CD4-positive, alpha-beta T cell (primary cell): Measurements from ENCODE around the gene H2AZ2. TPM values are rescaled to one million over a fixed set of nuclear protein-coding genes. Genes with fewer than 3 reads are reported as not detected.
A peak's percentile ranks its signal among the peaks of the same experiment; 100 is the strongest.

Source experiments
- ATAC-seq: fragments of 200-7000 bp; cut with Tn5 transposase; one replicate; pipeline ENCODE4 v1.10.0; 2022; ENCODE audit warnings: mild to moderate bottlenecking; ENCODE audit not compliant: poor library complexity
- CTCF ChIA-PET: fragments of 350-600 bp; sonication (Branson Sonifier 250); formaldehyde crosslinking; loops from one replicate; lab custom pipeline; 2021; ENCODE audit warnings: antibody characterized with exemption, inconsistent platforms; lab: Charles Lee
- POLR2A ChIA-PET: fragments of 350-600 bp; sonication (Branson Sonifier 250); formaldehyde crosslinking; loops from one replicate; lab custom pipeline; 2021; ENCODE audit warnings: antibody characterized with exemption, inconsistent platforms; lab: Charles Lee
- DNase-seq, 14 experiments: peaks; one replicate each; pipeline ENCODE4 v3.0.0-alpha.2; 2013 to 2020; ENCODE audit warnings: mixed read lengths in 2 of 14
- H3K27ac ChIP-seq, 2 donors: one replicate each; pipeline versions ENCODE4 v1.5.1 to v1.7.0; 2013; ENCODE audit warnings: low read length in 2 of 2, low read depth in 1 of 2, mild to moderate bottlenecking in 1 of 2
- H3K27me3 ChIP-seq, 2 experiments: 1 replicate in 1 of 2; 2 replicates in 1 of 2; pipeline versions ENCODE4 v1.6.1 to v1.7.0; 2013; ENCODE audit warnings: low read length in 2 of 2, control low read depth in 1 of 2, mild to moderate bottlenecking in 1 of 2, moderate library complexity in 1 of 2; ENCODE audit not compliant: insufficient read depth in 2 of 2, control insufficient read depth in 1 of 2
- H3K36me3 ChIP-seq: one replicate; pipeline ENCODE4 v1.6.1; 2013; ENCODE audit warnings: low read length, control low read depth; ENCODE audit not compliant: insufficient read depth
- H3K4me1 ChIP-seq: one replicate; pipeline ENCODE4 v1.6.1; 2013; ENCODE audit warnings: low read length, control low read depth; ENCODE audit not compliant: insufficient read depth
- H3K4me3 ChIP-seq: one replicate; pipeline ENCODE4 v1.5.1; 2013; ENCODE audit warnings: mild to moderate bottlenecking, low read length, moderate library complexity
- H3K9me3 ChIP-seq, 2 experiments: 1 replicate in 1 of 2; 2 replicates in 1 of 2; pipeline versions ENCODE4 v1.6.1 to v1.7.0; 2013; ENCODE audit warnings: low read length in 2 of 2, mild to moderate bottlenecking in 2 of 2, control low read depth in 1 of 2, moderate library complexity in 1 of 2; ENCODE audit not compliant: control insufficient read depth in 1 of 2, insufficient read depth in 1 of 2
- H3K27ac Mint-ChIP-seq: one replicate; pipeline ENCODE4 v1.8.0; 2020; ENCODE audit warnings: mixed read lengths
- H3K27me3 Mint-ChIP-seq: one replicate; pipeline ENCODE4 v1.8.0; 2021; ENCODE audit warnings: mixed read lengths
- H3K36me3 Mint-ChIP-seq: one replicate; pipeline ENCODE4 v1.8.0; 2021; ENCODE audit warnings: low read depth, mixed read lengths
- H3K4me1 Mint-ChIP-seq: one replicate; pipeline ENCODE4 v1.8.0; 2021; ENCODE audit warnings: low read depth, mixed read lengths
- H3K4me3 Mint-ChIP-seq: one replicate; pipeline ENCODE4 v1.8.0; 2020; ENCODE audit warnings: mild to moderate bottlenecking, mixed read lengths
- H3K9me3 Mint-ChIP-seq: one replicate; pipeline ENCODE4 v1.8.0; 2020; ENCODE audit warnings: mixed read lengths
- intact Hi-C, 2 experiments: fragments of 100-400 bp; cut with DNase I in 1 of 2; cut with micrococcal nuclease in 1 of 2; formaldehyde crosslinking; loops; one replicate each; pipeline versions ENCODE4 v1.15.1 to v1.9.0; 2023 to 2025; cut with DNase I, micrococcal nuclease
- total RNA-seq, 174 experiments: library from RNA in 2 of 174; stranded (reverse) in 2 of 174; gene quantifications; one replicate each; pipeline ENCODE4 v1.2.3 and lab custom pipeline; 2021 to 2026
- TF ChIP-seq, protein P1 (sequence below): fragments of 200-600 bp; IDR thresholded peaks from one replicate; pipeline ENCODE4 v1.8.0; 2022; ENCODE audit warnings: antibody characterized with exemption, mild to moderate bottlenecking

H2AZ2 gene
- total RNA-seq, 2 experiments from 2014 or later: 145 to 156 TPM

DNA sequence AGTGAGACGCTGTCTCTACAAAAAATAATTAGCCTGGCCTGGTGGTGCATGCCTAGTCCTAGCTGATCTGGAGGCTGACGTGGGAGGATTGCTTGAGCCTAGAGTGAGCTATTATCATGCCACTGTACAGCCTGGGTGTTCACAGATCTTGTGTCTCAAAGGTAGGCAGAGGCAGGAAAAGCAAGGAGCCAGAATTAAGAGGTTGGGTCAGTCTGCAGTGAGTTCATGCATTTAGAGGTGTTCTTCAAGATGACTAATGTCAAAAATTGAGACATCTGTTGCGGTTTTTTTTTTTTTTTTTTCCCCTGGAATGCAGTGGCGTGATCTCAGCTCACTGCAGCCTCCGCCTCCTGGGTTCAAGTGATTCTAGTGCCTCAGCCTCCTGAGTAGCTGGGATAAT lies 46.0 kb downstream of the H2AZ2 start:
- Mint-ChIP-seq H3K27me3 (no peaks in the 10 kb centered on the region), H3K36me3 (peaks cover 67% of the 10 kb centered on the region), H3K4me1 (peaks cover 35% of the 10 kb centered on the region), H3K9me3 (no peaks in the 10 kb centered on the region), H3K4me3 (no peak overlapping the region), H3K27ac (peak overlapping the region; percentile 76)
- no peaks in the 10 kb centered on the region for H3K9me3 ChIP-seq
- intact Hi-C loops: no loop called here
- DNase-seq (no peak), ATAC-seq (no peak)
- peaks cover 63% of the 10 kb centered on the region for H3K36me3 ChIP-seq
- POLR2A ChIA-PET: no interaction called here
- H3K4me1 ChIP-seq: peaks cover 20% of the 10 kb centered on the region
- H3K27me3 ChIP-seq: no peaks in the 10 kb centered on the region
- H3K27ac ChIP-seq: no peak overlapping the region
- TF ChIP-seq, protein P1, sequence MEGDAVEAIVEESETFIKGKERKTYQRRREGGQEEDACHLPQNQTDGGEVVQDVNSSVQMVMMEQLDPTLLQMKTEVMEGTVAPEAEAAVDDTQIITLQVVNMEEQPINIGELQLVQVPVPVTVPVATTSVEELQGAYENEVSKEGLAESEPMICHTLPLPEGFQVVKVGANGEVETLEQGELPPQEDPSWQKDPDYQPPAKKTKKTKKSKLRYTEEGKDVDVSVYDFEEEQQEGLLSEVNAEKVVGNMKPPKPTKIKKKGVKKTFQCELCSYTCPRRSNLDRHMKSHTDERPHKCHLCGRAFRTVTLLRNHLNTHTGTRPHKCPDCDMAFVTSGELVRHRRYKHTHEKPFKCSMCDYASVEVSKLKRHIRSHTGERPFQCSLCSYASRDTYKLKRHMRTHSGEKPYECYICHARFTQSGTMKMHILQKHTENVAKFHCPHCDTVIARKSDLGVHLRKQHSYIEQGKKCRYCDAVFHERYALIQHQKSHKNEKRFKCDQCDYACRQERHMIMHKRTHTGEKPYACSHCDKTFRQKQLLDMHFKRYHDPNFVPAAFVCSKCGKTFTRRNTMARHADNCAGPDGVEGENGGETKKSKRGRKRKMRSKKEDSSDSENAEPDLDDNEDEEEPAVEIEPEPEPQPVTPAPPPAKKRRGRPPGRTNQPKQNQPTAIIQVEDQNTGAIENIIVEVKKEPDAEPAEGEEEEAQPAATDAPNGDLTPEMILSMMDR: no peak
- CTCF ChIA-PET: interaction anchor here (0.6 to 1.1 kb wide), 2 partner anchors 30 to 46 kb away, joined by 3 to 4 read pairs; partner anchors contain the start of gene H2AZ2
- H3K4me3 ChIP-seq: no peak overlapping the region

DNA sequence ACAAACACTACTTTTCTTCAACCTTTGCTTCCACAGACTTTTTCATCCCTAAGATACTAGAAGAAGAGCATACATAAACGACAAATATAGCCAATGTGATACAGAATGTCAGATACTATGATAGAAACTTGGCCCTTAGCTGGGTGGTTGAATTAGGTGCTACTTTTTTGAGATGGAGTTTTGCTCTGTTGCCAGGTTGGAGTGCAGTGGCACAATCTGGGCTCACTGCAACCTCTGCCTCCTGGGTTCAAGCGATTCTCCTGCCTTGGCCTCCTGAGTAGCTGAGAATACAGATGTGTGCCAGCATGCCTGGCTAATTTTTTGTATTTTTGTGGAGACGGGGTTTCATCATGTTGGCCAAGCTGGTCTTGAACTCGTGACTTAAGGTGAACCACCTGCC lies 47.9 kb downstream of the H2AZ2 start:
- Histone ChIP-seq H3K27me3 (no peaks in the 10 kb centered on the region), H3K36me3 (peaks cover 63% of the 10 kb centered on the region), H3K4me1 (peaks cover 29% of the 10 kb centered on the region), H3K9me3 (no peaks in the 10 kb centered on the region), H3K27ac (no peak overlapping the region), H3K4me3 (no peak overlapping the region)
- CTCF ChIA-PET: no interaction called here
- ATAC-seq (no peak), DNase-seq (no peak)
- H3K4me3 Mint-ChIP-seq: peak overlapping the region; percentile 3
- H3K4me1 Mint-ChIP-seq: peaks cover 40% of the 10 kb centered on the region
- H3K36me3 Mint-ChIP-seq: peaks cover 75% of the 10 kb centered on the region
- H3K27ac Mint-ChIP-seq: peak overlapping the region; percentile 76
- TF ChIP-seq, protein P1: no peak
- no peaks in the 10 kb centered on the region for H3K27me3 Mint-ChIP-seq
- POLR2A ChIA-PET: interaction anchor here (1.0 to 5.9 kb wide), 2 partner anchors 47 to 169 kb away, joined by 3 to 58 read pairs; partner anchors contain the start of gene H2AZ2
- intact Hi-C loops: loop anchor here (5.0 to 10.0 kb wide), 6 partner anchors 53 to 755 kb away; partner anchors contain the start of genes OGDH (in 2 of the 2), DBNL (in 1 of the 2) and ZMIZ2 (in 1 of the 2)
- no peaks in the 10 kb centered on the region for H3K9me3 Mint-ChIP-seq

DNA sequence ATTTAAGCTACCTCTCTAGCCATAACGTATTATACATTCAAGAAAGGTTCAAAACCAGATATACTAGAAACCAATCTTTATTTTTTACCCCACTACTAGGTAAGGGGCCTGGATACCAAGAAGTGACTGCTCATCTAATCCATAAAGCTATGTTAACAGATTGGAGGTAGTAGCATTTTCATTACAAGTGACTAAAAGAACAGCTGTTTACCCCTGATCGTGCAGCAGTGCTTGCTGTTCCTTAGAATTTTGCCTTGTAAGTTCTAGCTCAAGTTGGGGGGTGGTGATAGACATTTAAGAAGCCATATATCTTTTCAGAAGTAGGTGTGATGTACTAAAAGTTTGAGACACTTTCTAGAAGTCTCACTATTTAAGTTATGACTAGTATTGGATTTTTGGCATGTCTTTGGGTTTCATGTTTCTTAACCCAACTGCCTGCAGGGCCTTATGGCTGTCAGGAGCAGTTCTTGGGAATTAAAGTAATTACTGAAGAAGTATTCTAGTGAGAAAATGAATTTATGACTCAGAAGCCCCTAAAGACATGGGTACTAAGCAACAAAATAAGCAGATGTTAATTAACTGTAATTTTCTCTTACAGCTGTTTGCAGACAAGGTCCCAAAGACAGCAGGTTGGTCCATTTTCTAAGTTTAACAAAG lies 49.1 kb downstream of the H2AZ2 start:
- POLR2A ChIA-PET: interaction anchor here (0.6 to 5.9 kb wide), 17 partner anchors 10 to 308 kb away, joined by 3 to 58 read pairs (median 5); partner anchors contain the start of genes DDX56, H2AZ2, NUDCD3 and OGDH
- Histone ChIP-seq H3K27ac (peak overlapping the region in 1 of 2 donors; percentile 10), H3K4me1 (peaks cover 29% of the 10 kb centered on the region), H3K4me3 (peak overlapping the region; percentile 65), H3K36me3 (peaks cover 58% of the 10 kb centered on the region), H3K9me3 (no peaks in the 10 kb centered on the region), H3K27me3 (no peaks in the 10 kb centered on the region)
- H3K4me1 Mint-ChIP-seq: peaks cover 40% of the 10 kb centered on the region
- peaks cover 73% of the 10 kb centered on the region for H3K36me3 Mint-ChIP-seq
- DNase-seq (no peak), ATAC-seq (no peak)
- no peaks in the 10 kb centered on the region for H3K27me3 Mint-ChIP-seq
- peak overlapping the region; percentile 93 for H3K27ac Mint-ChIP-seq
- TF ChIP-seq, protein P1: no peak
- H3K4me3 Mint-ChIP-seq: peak overlapping the region; percentile 91
- CTCF ChIA-PET: interaction anchor here (0.7 to 1.1 kb wide), 4 partner anchors 29 to 58 kb away, joined by 3 to 4 read pairs (median 3); partner anchors contain the start of gene H2AZ2
- intact Hi-C loops: loop anchor here (5.0 to 10.0 kb wide), 6 partner anchors 51 to 754 kb away; partner anchors contain the start of genes OGDH (in 2 of the 2), DBNL (in 1 of the 2) and ZMIZ2 (in 1 of the 2)
- H3K9me3 Mint-ChIP-seq: no peaks in the 10 kb centered on the region
